ENCODE results near the gene BIN1.

BIN1 gene

GRCh38 chr2:127115471-127116199 lies 8.7 kb upstream of the BIN1 start:
- Histone ChIP-seq H3K36me3 (replicated peaks) (no peaks in the 10 kb centered on the region), H3K4me3 (ENCODE audit: low read depth, low read length) (no peak overlapping the region), H3K27ac (no peak overlapping the region), H3K27me3 (replicated peaks) (no peaks in the 10 kb centered on the region)
- DNase-seq, result no peak
- TF ChIP-seq CTCF (IDR thresholded peaks at IDR 0.05; ENCODE audit: low read depth, low read length, missing control alignments), result no peak
- in situ Hi-C loops (cut with HindIII; ENCODE audit: low pct_ligation_motif_present, low sequenced_read_pairs), result no loop called here

- in situ Hi-C loops (cut with HindIII; ENCODE audit: low pct_ligation_motif_present, low sequenced_read_pairs), result no loop called here
These were observed 4.0 kb upstream of the BIN1 start for GRCh38 chr2:127110985-127111384.

GRCh38 chr2:127108090-127108523 lies 1.2 kb upstream of the BIN1 start:
- no peaks in the 10 kb centered on the region for H3K36me3 ChIP-seq (replicated peaks)
- DNase-seq, result no peak
- H3K27me3 ChIP-seq (replicated peaks), result no peaks in the 10 kb centered on the region
- H3K27ac ChIP-seq, result no peak overlapping the region
- in situ Hi-C loops (cut with HindIII; ENCODE audit: low pct_ligation_motif_present, low sequenced_read_pairs), result no loop called here
- TF ChIP-seq CTCF (IDR thresholded peaks at IDR 0.05; ENCODE audit: low read depth, low read length, missing control alignments), result no peak
- no peak overlapping the region for H3K4me3 ChIP-seq (ENCODE audit: low read depth, low read length)

More at GRCh38 chr2:127110985-127111384, 4.0 kb upstream of the BIN1 start:
- Histone ChIP-seq H3K27me3 (replicated peaks) (no peaks in the 10 kb centered on the region), H3K4me3 (ENCODE audit: low read depth, low read length) (no peak overlapping the region), H3K36me3 (replicated peaks) (no peaks in the 10 kb centered on the region), H3K27ac (no peak overlapping the region)
- no peak for TF ChIP-seq CTCF (IDR thresholded peaks at IDR 0.05; ENCODE audit: low read depth, low read length, missing control alignments)
- no peak for DNase-seq

- H3K27me3 ChIP-seq (replicated peaks), result no peaks in the 10 kb centered on the region
- H3K36me3 ChIP-seq (replicated peaks), result no peaks in the 10 kb centered on the region
- H3K4me3 ChIP-seq (ENCODE audit: low read depth, low read length), result peak overlapping the region; percentile 86
- peak overlapping the region; percentile 58 for H3K27ac ChIP-seq
- peak; percentile 9 for TF ChIP-seq CTCF (IDR thresholded peaks at IDR 0.05; ENCODE audit: low read depth, low read length, missing control alignments)
- peak; percentile 29 for DNase-seq
- in situ Hi-C loops (cut with HindIII; ENCODE audit: low pct_ligation_motif_present, low sequenced_read_pairs), result no loop called here
These were observed 657 bp upstream of the BIN1 start for GRCh38 chr2:127107622-127107999.

GRCh38 chr2:127106457-127106990 lies 430 bp downstream of the BIN1 start:
- TF ChIP-seq CTCF (IDR thresholded peaks at IDR 0.05; ENCODE audit: low read depth, low read length, missing control alignments), result no peak
- H3K27me3 ChIP-seq (replicated peaks), result no peaks in the 10 kb centered on the region
- in situ Hi-C loops (cut with HindIII; ENCODE audit: low pct_ligation_motif_present, low sequenced_read_pairs), result no loop called here
- H3K4me3 ChIP-seq (ENCODE audit: low read depth, low read length), result peak overlapping the region; percentile 86
- no peaks in the 10 kb centered on the region for H3K36me3 ChIP-seq (replicated peaks)
- peak overlapping the region; percentile 58 for H3K27ac ChIP-seq
- DNase-seq, result no peak

All from brain microvascular endothelial cell (primary cell).